ENCODE results near the gene PPP4R2.
"Not testable (repeated sequence)": the region's sequence is repeated elsewhere in the genome, so short reads cannot be mapped to it uniquely, and the experiment has no call there.

PPP4R2 gene

GRCh38 chr3:72997421-72997961 is 880 bp downstream of the PPP4R2 start:
- Histone ChIP-seq H3K9ac (peak overlapping the region; percentile 98), H3K27me3 (no peaks in the 10 kb centered on the region), H3K36me3 (peaks cover 43% of the 10 kb centered on the region), H3K4me2 (peak overlapping the region; percentile 89), H4K20me1 (peaks cover 52% of the 10 kb centered on the region), H3K4me1 (peaks cover 46% of the 10 kb centered on the region), H3K9me3 (no peaks in the 10 kb centered on the region), H3K27ac (peak overlapping the region; percentile 98), H3K4me3 (peak overlapping the region; percentile 94)
- TF ChIP-seq Cebpa-rat (IDR thresholded peaks at IDR 0.05), result no peak

- H3K27me3 ChIP-seq, result no peaks in the 10 kb centered on the region
- H4K20me1 ChIP-seq, result peaks cover 61% of the 10 kb centered on the region
- H3K9me3 ChIP-seq, result no peaks in the 10 kb centered on the region
- peak overlapping the region; percentile 94 for H3K4me3 ChIP-seq
- peak overlapping the region; percentile 89 for H3K4me2 ChIP-seq
- H3K36me3 ChIP-seq, result peaks cover 53% of the 10 kb centered on the region
- H3K4me1 ChIP-seq, result peaks cover 46% of the 10 kb centered on the region
- no peak overlapping the region for H3K27ac ChIP-seq
- peak overlapping the region; percentile 98; the same call in 1 of the 2 replicates for H3K9ac ChIP-seq
- no peak for TF ChIP-seq Cebpa-rat (IDR thresholded peaks at IDR 0.05)
Measured at GRCh38 chr3:72998466-72998865, 1.9 kb downstream of the PPP4R2 start.

DNA sequence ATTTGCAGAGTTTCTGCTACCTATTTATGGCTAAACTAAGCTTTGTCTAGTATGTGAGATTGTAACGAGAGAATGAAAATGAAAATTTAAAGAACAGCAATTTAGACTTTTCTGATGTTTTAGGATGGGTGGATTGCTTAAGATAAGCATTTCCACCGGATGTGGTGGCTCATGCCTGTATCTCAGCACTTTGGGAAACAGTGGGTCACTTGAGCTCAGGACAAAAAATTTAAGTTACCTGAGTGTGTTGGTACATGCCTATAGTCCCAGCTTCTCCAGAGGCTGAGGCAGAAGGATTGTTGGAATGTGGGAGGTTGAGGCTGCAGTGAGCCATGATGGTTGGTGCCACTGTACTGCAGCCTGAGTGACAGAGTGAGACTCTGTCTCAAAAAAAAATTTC is 3.3 kb downstream of the PPP4R2 start:
- TF ChIP-seq Cebpa-rat (IDR thresholded peaks at IDR 0.05), result no peak
- Histone ChIP-seq H3K27ac (no peak overlapping the region), H3K27me3 (no peaks in the 10 kb centered on the region), H3K9me3 (no peaks in the 10 kb centered on the region), H3K4me3 (peak overlapping the region; percentile 94; the same call in 1 of the 2 replicates), H4K20me1 (peaks cover 76% of the 10 kb centered on the region), H3K36me3 (peaks cover 67% of the 10 kb centered on the region), H3K4me2 (peak overlapping the region; percentile 89), H3K9ac (no peak overlapping the region), H3K4me1 (peaks cover 46% of the 10 kb centered on the region)

DNA sequence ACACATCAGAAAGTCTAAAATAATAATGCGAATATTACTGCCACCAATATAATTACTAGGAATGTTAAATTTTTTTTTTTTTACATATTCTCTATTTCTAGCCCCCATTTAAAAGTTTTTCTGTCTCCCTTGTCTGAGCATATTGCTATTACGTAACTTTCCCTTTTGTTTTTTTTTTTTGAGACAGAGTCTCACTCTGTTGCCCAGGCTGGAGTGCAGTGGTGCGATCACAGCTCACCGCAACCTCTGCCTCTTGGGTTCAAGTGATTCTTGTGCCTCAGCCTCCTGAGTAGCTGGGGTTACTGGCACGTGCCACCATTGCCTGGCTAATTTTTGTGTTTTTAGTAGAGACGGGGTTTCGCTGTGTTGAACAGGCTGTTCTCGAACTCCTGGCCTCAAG is 6.4 kb downstream of the PPP4R2 start:
- H3K4me2 ChIP-seq, H3K9me3 ChIP-seq, H3K27me3 ChIP-seq, H3K27ac ChIP-seq, H3K9ac ChIP-seq, H3K4me3 ChIP-seq: not testable (repeated sequence)
- Histone ChIP-seq H3K4me1 (peaks cover 40% of the 10 kb centered on the region), H3K36me3 (peaks cover 96% of the 10 kb centered on the region), H4K20me1 (peaks cover 99% of the 10 kb centered on the region)
- TF ChIP-seq Cebpa-rat (IDR thresholded peaks at IDR 0.05), result peak; percentile 44; the same call in 1 of the 2 replicates

GRCh38 chr3:73004316-73004715 is 7.7 kb downstream of the PPP4R2 start:
- peaks cover 99% of the 10 kb centered on the region for H4K20me1 ChIP-seq
- H3K27ac ChIP-seq, result no peak overlapping the region
- H3K4me2 ChIP-seq, result no peak overlapping the region
- H3K9ac ChIP-seq, result no peak overlapping the region
- peaks cover 98% of the 10 kb centered on the region for H3K36me3 ChIP-seq
- no peak for TF ChIP-seq Cebpa-rat (IDR thresholded peaks at IDR 0.05)
- no peaks in the 10 kb centered on the region for H3K9me3 ChIP-seq
- no peak overlapping the region for H3K4me3 ChIP-seq
- no peaks in the 10 kb centered on the region for H3K27me3 ChIP-seq
- H3K4me1 ChIP-seq, result peaks cover 27% of the 10 kb centered on the region

- H3K4me3 ChIP-seq, result no peak overlapping the region
- no peak for TF ChIP-seq Cebpa-rat (IDR thresholded peaks at IDR 0.05)
- H3K27ac ChIP-seq, result no peak overlapping the region
- H3K4me1 ChIP-seq, result no peaks in the 10 kb centered on the region
- H3K4me2 ChIP-seq, result no peak overlapping the region
- no peaks in the 10 kb centered on the region for H3K27me3 ChIP-seq
- H3K9ac ChIP-seq, result no peak overlapping the region
- H4K20me1 ChIP-seq, result peaks cover 99% of the 10 kb centered on the region
- H3K9me3 ChIP-seq, result peaks cover 4% of the 10 kb centered on the region; the same call in 1 of the 2 replicates
- H3K36me3 ChIP-seq, result peaks cover 94% of the 10 kb centered on the region
Measured at GRCh38 chr3:73007992-73008712, 11.5 kb downstream of the PPP4R2 start.

- H3K36me3 ChIP-seq, result peaks cover 92% of the 10 kb centered on the region
- peaks cover 99% of the 10 kb centered on the region for H4K20me1 ChIP-seq
- no peak overlapping the region for H3K4me2 ChIP-seq
Measured at GRCh38 chr3:73009008-73009407, 12.4 kb downstream of the PPP4R2 start.

GRCh38 chr3:73009750-73010149 is 13.1 kb downstream of the PPP4R2 start:
- Histone ChIP-seq H3K4me2 (no peak overlapping the region), H3K27ac (no peak overlapping the region), H3K9me3 (peaks cover 4% of the 10 kb centered on the region; the same call in 1 of the 2 replicates), H3K4me3 (no peak overlapping the region), H4K20me1 (peaks cover 99% of the 10 kb centered on the region), H3K9ac (no peak overlapping the region), H3K36me3 (peaks cover 92% of the 10 kb centered on the region), H3K4me1 (no peaks in the 10 kb centered on the region), H3K27me3 (no peaks in the 10 kb centered on the region)
- no peak for TF ChIP-seq Cebpa-rat (IDR thresholded peaks at IDR 0.05)

More at GRCh38 chr3:73009008-73009407, 12.4 kb downstream of the PPP4R2 start:
- H3K27ac ChIP-seq, result no peak overlapping the region
- H3K27me3 ChIP-seq, result no peaks in the 10 kb centered on the region
- peaks cover 4% of the 10 kb centered on the region; the same call in 1 of the 2 replicates for H3K9me3 ChIP-seq
- H3K4me1 ChIP-seq, result no peaks in the 10 kb centered on the region
- no peak overlapping the region for H3K9ac ChIP-seq
- TF ChIP-seq Cebpa-rat (IDR thresholded peaks at IDR 0.05), result no peak
- no peak overlapping the region for H3K4me3 ChIP-seq

- H3K4me1 ChIP-seq, result no peaks in the 10 kb centered on the region
- H3K36me3 ChIP-seq, result peaks cover 92% of the 10 kb centered on the region
- peaks cover 99% of the 10 kb centered on the region for H4K20me1 ChIP-seq
- no peaks in the 10 kb centered on the region for H3K27me3 ChIP-seq
- H3K9ac ChIP-seq, result no peak overlapping the region
- no peak overlapping the region for H3K4me3 ChIP-seq
- no peak overlapping the region for H3K4me2 ChIP-seq
- no peak for TF ChIP-seq Cebpa-rat (IDR thresholded peaks at IDR 0.05)
- H3K9me3 ChIP-seq, result peaks cover 4% of the 10 kb centered on the region; the same call in 1 of the 2 replicates
- no peak overlapping the region for H3K27ac ChIP-seq
Measured at GRCh38 chr3:73010158-73010557, 13.5 kb downstream of the PPP4R2 start.

DNA sequence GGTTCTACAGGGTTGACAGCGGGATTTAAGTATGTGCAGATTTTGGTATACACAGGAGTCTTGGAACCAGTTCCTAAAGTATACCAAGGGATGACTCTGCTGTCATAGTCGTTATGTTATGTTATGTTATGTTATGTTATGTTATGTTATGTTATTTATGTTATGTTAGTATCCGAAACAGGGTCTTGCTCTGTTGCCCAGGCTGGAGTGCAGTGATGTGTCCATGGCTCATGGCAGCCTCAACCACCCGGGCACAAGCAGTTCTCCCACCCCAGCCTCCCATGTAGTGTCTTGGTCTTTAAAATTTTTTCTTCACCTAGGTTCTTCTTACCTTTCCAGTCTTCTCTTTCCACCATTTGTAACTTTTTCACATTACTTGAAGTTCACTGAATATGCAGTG is 21.7 kb downstream of the PPP4R2 start:
- Histone ChIP-seq H3K4me3 (no peak overlapping the region), H3K4me2 (no peak overlapping the region), H3K9ac (no peak overlapping the region), H3K27ac (no peak overlapping the region), H3K9me3 (no peaks in the 10 kb centered on the region), H3K36me3 (peaks cover 68% of the 10 kb centered on the region), H3K27me3 (no peaks in the 10 kb centered on the region), H3K4me1 (no peaks in the 10 kb centered on the region), H4K20me1 (peaks cover 100% of the 10 kb centered on the region)
- TF ChIP-seq Cebpa-rat (IDR thresholded peaks at IDR 0.05), result no peak

Data from BLaER1 (cell line).